NCI-H2227 (cell line): ENCODE data around the gene OR2V1.
"Not testable (repeated sequence)": the region's sequence is repeated elsewhere in the genome, so short reads cannot be mapped to it uniquely, and the experiment has no call there.

ENCODE experiments used
- DNase-seq: peaks from one replicate; lab custom pipeline; 2025; ENCODE audit not compliant: unreplicated experiment; lab: John Stamatoyannopoulos, UW

OR2V1 gene

DNA sequence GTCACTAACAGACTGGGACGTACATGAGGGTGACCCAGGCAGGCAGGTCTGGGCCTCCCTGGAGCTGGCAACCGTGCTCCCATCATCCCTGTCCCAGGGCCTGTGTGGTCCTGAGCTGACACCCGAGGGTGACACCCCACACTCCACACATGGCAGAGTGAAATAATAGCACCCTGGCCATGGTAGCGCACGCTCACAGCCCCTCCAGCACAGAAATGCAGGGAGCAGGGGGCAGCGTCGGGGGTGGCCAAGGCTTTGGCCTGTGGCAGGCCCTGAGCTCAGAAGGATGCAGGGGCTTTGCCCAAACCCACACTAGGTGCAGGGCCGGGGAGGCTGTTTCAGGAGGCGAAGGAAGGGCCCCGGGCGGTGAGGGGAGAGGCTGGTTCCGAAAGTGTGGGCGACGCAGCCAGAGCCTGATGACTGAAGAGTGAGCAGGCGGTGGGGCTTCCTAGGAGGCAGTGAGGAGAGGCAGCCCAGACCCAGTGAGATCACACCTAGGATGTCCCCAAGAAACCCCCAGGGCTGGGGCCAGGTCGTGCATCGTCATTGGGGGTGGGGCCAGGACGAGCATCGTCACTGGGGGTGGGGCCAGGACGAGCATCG is 29.3 kb upstream of the OR2V1 start:
- peak; percentile 49 for DNase-seq

DNA sequence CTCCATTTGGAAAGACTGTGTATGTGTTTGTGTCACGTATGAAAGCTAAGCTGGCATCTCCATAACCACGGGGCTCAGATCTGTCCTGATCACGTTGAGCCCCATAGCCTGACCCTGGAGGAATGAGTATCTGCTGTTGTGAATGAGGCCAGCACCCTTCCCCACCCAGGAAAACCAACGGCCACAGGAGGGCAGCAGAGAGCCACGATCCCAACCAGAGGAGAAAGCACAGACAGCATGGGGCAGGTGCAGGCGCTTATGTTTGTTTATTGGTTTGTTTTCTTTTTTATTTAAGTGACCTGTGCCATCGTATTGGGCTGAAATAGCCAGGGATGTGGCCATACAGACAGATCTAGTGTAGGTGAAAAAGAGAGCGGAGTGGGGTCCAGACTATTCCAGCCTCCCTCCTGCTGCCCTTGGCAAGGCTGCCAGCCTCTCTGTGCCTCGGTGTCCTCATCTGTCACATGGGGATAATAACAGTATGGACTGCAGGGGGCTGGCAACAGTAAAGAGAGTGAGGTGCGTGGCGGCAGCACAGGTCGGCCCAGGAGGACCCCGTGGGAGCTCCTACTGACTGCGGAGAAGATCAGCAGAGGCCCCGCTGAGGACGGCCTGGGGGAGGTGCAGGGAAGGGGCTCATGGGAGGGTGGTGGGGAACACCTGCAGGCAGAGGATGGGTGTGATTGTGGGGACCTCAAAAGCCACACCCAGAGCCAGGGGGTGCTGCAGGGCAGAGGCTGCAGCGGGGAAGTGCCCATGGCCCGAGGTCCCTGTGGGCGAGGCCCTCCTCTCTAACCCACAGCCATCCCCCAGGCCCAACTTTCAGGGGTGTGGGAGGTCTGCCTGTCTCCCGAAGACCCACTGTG is 28.6 kb upstream of the OR2V1 start:
- DNase-seq = peak; percentile 79

DNA sequence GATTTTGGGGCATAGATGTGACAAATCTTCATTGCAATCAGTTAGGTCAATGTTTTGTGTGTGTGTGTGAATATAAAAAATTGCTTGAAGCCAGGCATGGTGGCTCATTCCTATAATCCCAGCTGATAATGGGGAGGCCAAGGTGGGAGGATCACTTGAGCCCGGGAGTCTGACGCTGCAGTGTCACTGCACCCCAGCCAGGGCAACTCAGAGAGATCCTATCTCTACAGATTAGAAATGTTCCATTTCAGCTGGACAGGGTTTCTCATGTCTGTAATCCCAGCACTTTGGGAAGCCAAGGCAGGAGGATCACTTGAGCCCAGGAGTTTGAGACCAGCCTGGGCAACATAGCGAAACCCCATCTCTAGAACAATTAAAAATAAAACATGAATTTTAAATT is 27.9 kb upstream of the OR2V1 start:
- DNase-seq = no peak

DNA sequence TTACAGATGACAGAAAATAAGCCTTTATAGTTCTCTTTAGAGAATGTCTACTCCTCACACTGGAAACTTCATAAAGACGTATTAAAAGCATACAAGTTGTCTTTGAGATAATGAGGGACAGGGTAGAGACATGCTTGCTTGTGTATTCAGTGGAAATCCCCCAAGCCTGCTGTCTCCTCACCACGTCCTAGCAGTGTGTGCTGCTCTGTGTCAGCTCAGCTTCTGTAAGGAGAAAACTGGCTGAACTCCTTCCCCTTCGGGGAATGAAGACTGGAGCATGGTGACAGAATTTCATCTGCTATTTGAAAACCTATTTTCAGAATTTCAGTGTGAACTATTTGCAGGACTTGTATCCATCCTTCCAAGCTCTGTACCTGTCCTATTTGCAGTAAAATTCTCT is 25.8 kb upstream of the OR2V1 start:
- no peak for DNase-seq

DNA sequence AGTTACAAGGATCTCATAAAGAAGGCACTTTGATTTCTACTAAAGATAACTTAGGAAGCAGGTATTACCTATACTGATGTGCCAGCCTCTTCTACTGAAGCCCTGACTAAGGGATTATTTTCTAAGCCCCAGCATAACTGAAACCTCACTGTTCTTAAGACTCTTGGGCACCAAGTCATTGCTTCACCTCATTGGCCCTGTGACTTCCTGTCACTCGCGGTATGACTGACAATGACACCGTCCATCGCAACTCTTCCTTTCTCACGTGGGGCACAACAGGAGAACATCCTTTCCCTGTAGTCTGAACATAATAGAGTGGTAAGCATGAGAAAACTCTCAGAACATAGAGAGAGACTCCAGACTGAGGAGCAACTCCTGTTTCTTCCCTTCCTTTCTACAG is 22.8 kb upstream of the OR2V1 start:
- DNase-seq = no peak

DNA sequence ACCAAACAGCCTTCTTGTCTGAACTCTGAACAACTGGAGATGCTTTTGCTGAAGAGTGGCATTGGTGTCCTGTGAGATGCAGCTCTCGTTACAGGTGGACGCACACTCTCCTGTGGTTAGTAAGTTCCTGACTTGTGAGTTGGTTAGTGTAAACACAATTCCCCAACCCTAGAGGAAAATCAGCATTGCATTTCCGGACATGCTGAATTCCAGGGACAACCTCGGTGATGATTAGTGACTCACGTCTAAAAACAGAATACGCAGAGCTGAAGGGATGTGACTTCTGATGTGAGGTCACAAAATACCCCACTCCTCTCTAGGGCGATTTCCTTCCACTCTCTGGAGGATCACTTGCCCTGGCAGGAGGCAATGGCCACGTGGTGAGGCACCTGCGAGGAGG is 21.4 kb upstream of the OR2V1 start:
- DNase-seq = no peak

DNA sequence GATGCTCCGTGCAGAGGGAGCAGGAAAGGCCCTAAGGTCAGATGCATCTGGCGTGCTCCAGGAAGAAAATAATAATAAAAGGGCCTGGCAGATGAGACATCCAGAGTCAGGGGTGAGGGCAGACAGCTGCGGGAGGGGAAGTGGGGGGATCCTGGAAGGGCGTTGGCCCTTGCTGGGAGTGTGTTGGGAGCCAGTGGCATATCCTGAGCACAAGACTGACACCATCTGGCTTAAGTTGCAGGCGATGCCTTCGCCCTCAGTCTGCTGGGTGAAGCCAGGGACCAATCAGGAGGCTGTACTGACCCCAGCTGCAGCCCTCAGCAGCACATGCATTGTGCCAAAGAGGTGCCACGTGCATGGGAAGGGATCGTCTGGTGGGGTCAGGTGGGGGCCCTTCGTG is 20.2 kb upstream of the OR2V1 start:
- DNase-seq = no peak

DNA sequence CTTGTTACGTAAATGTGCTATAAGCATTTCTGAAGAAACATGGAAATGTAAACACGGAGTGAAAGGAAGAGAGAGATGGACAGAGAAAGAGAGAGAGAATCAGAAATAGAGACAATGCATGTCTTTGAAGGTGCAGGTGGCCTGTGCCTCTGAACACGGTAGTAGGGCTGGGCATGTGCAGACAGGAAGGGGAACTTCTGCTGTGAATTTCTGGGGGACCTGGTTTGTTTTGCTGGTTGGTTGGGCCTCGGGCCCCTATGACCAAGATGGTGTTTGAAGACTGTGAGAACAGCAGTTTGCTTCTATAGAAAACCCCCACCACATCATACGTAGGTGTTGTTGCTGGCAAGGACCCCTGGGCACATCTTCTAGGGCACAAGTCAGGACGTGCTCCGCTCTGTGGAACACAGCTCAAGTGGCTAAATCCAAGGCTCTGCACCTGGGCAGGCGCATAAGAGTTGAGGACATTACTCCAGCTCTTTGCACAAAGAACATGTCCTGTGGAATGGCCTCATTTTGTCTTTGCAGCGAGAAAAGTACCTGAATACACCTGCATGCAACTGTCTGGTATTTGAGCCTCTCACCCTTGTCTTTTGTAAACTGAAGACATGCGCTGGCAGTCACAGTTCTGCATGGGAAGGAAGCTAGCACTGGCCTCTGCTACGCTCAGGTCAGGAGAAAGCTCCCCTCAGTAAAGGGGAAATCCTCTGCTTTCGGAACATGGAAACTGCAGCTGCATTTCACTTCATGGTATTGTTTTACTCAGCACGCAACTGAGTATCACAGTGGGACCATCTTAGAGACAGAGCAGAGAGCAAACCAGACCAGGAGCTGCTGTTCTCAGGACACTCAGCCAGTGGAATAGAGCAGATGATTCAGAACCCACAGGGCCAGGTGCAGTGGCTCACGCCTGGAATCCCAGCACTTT is 19.1 kb upstream of the OR2V1 start:
- no peak for DNase-seq

DNA sequence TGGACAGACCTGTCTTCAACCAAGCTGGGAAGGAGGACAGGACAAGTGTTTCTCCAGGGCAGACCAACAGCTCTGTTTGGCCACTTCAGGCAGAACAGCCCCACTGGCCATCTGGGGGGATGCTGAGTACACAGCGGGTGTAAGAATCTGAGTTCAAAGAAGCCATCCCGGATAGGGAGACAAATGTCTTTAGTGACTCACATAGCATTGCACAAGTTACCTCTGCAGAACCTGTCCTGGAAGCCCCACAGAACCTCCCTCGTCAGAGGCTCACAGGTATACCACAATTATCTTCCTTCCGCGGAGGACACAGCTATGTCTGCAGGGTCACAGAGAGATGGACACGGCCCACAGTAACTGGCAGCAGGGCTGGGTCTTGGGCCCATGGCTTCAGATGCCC is 18.4 kb upstream of the OR2V1 start:
- DNase-seq = no peak

DNA sequence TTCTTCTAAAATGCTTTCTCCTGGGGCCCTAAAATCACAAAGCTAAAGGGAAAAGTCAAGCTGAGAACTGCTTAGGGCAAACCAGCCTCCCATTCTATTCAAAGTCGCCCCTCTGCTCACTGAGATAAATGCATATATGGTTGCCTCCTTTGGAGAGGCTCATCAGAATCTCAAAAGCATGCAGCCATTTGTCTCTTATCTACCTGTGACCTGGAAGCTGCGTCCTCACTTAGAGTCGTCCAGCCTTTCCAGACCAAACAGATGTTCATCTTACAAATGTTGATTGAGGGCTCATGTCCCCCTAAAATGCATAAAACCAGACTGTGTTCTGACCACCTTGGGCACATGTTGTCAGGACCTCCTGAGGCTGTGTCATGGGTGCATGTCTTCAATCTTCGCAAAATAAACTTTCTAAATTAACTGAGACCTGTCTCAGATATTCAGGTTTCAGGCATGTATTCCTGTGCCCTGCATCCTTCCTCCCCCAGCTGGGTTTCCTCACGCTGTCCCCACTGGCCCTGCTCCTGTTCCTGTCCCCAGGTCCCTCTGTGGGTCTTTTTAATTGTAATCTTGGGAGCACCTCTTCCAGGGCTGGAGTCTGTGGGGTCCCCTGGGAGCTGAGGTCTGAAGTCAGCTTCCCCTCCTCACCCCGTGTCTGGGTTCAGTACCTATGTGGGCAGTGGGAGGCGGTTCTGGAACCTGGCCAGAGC is 16.1 kb upstream of the OR2V1 start, which contains the start of gene OR2V2:
Gene OR2V2 (plus strand): TSS at position 660 of the 710 bp plus-strand sequence. CDS start 7,357 bp downstream, outside the sequence.
- not testable (repeated sequence) for DNase-seq

DNA sequence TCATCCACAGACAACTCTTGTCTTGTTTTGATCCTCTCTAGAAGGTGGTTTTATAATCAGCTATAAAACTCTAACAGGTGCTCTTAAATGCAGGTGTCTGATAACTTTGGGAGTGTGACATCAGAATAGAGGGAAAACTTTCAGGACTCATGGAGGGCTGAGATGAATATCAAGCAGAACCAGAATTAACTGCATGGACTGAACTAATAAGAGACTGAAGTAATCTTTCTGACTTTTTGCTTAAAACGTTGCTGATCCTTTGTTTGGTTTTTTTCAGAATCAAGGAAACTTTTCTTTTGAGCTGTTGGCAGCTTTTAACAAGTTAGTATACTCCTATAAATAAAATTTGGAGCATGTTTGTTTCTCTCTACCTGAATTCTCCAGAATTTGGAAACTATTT is 14.2 kb upstream of the OR2V1 start:
- no peak for DNase-seq

DNA sequence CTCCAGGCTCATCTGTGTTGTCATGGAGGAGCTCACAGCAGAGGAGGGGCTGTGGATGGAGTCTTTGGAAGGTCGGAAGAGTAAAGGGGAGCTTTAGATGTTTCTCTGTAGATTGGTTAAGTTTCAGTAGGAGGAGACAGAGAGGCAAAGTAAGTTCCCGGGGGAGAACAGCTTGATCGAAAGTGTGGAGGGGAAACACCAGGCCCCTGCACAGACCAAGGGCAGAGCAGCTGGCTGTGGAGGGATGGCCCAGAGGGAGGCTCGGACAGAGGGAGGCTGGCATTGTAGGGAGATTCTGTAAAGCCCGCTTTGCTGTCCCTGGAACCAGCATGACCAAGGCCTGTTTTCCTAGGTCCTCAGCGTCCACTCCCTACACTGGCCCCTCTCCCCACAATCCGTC is 11.1 kb upstream of the OR2V1 start:
- DNase-seq = no peak

DNA sequence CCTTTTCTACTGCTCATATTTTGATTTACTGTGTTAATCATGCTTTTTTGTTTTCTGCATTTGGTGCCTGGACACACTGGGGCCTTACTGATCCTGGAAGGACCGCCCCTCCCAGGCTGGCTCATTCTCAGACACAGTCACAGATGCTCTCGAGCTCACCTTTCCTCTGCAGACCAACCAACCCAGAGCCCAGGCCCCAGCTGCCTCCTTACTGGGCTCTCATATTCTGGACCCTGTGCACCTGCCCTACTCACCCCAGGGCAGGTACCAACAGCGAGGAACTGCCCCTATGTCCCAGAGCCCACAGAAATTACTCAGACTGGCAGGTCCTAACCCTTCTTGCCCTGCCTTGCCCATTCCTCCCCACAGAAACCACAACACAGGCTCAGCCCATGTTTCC is 9.8 kb upstream of the OR2V1 start:
- DNase-seq = no peak

DNA sequence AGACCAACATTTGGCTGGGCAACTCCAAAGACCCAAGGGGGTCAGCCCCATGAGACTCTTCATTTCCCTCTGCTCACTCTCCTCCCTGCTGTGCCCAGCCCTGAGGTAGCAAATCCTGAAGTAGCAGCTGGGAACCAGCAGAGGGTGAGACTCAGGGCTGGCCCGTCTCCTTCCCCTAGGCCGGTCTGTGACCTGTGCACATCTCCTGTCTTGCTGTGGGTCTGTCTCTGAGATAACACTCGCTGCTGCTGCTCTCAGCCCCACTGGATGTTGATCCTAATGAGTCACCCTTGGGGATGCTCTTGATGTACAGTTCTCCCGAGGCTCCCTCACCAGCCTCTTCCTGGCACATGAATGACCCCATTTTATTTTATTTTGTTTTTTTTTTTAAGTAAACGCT is 7.3 kb upstream of the OR2V1 start:
- DNase-seq = no peak

DNA sequence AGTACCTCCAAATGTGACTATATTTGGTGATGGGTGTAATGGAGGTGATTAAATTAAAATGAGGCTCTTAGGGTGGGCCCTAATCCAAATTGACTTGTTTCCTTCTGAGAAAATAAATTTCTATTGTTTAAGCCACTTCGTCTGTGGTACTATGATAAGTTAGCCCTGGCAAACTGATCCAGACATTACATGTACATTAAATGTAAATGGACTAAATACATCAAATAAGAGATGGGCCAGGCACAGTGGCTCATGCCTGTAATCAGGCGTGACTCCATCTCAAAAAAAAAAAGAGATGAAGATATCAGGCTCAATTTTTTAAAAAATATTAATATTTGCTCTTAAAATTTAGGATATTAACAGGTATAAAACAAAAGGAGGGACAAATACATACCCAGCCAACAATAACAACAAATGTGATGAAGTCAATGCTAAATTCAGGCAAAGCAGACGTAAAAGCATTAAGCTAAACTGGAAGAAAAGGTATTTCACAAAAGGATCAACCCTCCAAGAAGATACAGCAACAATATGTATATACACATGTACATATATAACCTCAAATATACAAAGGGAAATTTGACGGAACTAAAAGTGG is 5.5 kb upstream of the OR2V1 start:
- no peak for DNase-seq

DNA sequence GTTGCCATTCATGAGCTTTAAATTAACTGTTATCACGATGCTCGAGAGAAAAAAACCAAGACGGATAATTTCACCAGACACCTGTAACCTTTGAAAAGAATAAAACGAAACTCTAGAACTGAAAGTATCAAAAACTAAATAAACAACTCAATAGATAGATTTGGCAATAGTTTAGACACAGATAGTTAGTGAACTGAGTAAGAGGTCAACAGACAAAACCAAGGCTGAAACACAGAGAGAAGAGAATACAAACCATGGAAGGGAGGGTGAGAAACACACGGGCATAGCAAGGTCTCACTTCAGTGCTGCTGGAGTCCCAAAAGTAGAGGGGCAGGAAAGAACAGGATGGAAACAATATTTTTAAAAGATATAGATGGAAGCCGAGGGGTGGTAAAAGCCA is 3.3 kb upstream of the OR2V1 start:
- DNase-seq = no peak

DNA sequence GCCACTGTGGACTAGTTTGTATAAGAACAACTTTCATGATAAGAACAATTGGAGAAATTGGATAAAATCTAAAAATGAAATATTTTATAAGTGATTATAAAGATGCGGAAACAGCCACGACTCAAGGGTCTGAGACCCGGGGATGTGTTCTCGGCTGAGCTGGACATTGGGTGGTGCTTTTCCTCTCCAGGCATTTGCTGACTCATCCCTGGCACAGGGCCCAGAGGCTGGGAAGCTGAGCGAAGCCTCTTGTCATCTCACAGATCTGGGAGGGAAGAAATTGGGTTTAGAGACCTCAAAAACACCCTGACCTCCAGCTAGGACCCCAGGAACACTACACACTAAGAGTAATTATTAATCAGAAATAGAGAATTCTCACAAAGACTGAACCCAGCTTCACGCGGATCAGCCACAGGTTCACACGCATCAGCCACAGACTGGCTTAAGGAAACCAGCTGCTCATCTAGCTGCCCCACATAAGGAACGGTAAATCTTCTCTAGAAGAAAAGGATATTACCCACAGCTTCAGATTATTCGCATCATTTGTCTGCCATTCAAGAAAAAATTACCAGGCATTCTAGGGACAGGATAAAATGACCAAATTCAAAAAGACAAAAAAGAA is 2.8 kb upstream of the OR2V1 start:
- DNase-seq = no peak

DNA sequence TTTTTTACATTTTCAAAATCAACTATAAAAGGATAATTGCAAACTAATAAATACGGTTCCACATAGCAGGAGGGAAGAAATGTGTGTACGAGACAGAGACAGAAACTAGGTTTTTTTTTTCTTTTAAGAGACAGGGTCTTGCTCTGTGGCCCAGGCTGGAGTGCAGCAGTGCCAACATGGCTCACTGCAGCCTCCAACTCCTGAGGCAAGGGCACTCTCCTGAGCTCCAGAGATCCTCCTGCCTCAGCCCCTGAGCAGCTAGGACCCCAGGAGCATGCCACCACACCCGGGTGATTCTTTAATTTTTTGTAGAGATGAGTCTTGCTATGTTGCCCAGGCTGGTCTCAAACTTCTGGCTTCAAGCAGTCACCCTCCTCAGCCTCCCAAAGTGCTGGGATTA is 2.1 kb upstream of the OR2V1 start:
- DNase-seq = no peak

DNA sequence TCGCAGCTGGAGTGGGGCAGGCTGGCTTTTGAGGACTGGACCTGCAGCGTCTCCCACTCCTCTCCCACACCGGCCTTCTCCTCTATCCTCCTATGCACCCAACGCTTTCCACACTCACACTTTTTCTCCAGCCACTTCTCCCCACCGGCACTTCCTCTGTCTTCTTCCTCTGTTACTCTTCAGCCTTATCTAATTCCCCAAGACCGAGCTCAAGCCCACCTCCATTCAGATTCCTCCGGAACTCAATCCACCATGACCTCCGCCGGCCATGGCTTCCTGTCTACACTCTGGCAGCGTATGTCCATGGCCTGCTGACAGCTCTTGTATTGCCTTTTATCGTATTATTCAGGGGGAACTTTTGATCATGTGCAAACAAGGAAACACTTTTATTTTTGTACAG is 545 bp upstream of the OR2V1 start:
- DNase-seq = no peak

DNA sequence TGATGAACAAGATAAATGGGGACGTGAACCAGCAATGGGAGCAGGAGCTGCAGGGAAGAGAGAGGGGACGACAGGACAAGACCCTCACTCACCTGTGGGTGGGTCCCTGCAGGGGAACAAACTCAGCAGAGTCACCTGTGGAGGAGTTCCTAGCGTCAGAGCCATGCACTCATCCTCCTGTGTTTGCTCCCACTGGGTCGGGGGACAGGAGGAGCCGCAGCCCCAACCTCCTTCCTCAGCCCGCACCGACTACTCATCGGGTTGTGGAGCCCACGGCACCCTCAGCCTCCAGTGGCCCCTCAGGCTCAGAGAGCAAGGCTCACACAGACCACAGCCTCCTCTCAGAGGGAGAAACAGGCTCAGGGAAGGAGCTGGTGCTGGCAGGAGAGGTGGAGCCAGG is 888 bp downstream of the OR2V1 start:
- DNase-seq = not testable (repeated sequence)
